HG03066 (cell line): Measurements from ENCODE around the gene LGALS7B.
"Not testable (repeated sequence)": the region's sequence is repeated elsewhere in the genome, so short reads cannot be mapped to it uniquely, and the experiment has no call there.

Source experiments
- ATAC-seq: cut with Tn5 transposase; IDR thresholded peaks from one replicate; pipeline ENCODE4 v1.9.1; 2021; ENCODE audit warnings: low read depth; ENCODE audit not compliant: unreplicated experiment

Gene LGALS7B

GRCh38 chr19:38788478-38789243 is at the start of gene LGALS7B:
Gene LGALS7B (plus strand): TSS chr19:38789200. CDS start chr19:38789227, 27 bp downstream.
- no peak for ATAC-seq

DNA sequence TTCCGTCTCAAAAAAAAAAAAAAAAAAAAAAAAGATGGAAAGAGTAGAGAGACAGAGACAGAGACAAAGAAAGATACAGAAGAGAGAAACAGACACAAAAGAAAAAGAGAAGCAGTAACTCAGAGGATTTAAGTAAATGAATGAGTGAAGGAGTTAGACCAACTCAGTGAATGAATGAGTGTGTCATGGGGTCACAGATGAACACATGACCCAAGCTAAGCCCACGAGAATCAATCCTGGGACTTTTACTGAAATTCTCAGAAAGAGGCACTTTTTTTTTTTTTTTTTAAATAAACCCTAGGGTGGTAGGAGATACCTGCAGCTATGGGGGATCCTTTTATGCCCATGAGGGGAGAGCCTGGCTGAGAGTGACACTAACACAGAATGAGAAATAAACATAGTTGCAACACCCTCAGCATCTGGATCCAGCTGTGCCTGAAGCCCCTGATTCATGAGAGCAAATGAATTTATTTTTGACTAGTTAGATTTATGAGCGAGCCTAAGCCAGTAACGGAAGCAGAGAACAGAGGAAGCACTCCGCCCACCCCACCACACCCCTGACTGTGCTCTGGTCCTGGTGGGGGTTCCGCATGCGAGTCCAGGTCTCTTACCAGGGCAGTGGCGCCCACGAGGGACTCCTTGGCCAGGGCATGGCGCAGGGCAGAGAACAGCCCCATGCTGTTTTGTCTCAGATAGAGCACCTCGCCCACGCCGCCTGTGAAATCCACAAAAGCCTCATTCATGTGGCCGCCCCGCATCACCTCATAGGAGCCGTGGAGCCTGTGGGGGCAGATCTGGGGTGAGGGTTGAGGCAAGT is 49.4 kb upstream of the LGALS7B start:
- no peak for ATAC-seq

DNA sequence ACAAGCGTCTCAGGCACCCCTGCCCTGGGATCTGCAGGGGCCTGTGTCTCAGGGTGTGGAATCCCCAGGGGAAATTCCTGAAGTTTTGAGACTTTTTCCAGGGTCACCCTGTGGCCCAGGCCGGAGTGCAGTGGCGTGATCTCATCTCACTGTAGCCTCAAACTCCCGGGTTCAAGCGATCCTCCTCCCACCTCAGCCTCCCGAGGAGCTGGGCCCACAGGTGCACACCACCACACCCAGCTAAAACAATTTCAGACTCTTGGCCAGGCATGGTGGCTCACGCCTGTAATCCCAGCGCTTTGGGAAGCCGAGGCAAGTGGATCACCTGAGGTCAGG is 48.8 kb upstream of the LGALS7B start:
- ATAC-seq: no peak

DNA sequence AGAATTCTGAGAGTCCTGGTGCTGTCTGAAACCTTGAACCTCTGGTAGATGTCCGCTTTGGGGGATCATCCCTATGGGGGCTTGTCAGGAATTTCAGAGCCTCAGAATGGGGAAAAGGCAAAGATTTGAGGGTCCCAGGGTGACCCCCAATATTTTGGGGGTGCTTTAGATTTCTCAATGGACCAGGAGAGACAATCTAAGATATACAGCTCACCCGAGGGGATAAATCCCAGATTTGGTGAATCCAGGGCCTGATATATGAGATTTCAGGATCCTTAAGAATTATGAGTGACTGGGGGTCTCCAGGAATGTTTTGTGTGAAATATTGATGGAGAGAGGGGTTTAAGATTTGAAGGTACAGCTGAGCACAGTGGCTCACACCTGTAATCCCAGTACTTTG is 48.1 kb upstream of the LGALS7B start:
- no peak for ATAC-seq

GRCh38 chr19:38741670-38742069 is 47.3 kb upstream of the LGALS7B start:
- no peak for ATAC-seq

DNA sequence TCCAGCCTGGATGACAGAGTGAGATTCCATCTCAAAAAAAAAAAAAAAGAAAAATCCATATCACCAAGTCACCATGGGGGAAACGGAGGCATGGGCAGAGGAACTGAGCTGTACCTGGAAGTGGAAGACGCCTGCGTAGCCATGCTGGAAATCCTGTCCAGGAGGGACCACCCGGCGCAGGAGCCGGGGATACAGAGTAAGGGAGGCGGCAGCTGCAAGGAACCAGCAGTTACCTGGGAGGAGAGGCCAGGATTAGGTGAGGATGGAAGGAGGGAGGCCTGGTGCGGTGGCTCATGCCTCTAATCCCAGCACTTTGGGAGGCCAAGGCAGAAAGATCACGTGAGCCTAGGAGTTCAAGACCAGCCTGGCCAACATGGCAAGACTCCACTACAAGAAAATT is 46.7 kb upstream of the LGALS7B start:
- no peak for ATAC-seq

DNA sequence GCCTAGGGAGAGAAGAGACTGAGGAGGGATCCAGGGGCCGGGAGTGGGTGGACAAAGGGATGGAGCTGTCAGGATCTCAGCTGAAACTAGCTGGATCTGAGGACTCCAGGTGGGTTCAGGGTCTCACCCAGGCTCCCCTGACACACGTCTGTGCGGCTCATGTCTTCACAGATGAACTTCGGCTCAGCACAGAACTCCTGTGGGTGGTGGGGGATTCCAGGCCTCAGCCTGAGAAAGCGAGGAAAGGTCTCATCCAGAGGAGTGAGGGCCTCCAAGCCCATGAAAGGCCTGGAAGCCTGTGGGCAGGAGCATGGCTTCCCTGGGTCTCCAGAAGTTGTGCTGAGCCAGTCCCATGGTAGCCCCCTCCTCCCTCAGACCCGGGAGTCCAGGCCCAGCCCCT is 46.1 kb upstream of the LGALS7B start:
- ATAC-seq: no peak

GRCh38 chr19:38743394-38744297 is 45.4 kb upstream of the LGALS7B start:
- ATAC-seq: no peak

- no peak for ATAC-seq
These were observed 44.7 kb upstream of the LGALS7B start, which contains the start of gene CAPN12 for GRCh38 chr19:38744298-38744681. Gene CAPN12 (minus strand): TSS chr19:38744474. CDS start chr19:38744165, 309 bp downstream.

DNA sequence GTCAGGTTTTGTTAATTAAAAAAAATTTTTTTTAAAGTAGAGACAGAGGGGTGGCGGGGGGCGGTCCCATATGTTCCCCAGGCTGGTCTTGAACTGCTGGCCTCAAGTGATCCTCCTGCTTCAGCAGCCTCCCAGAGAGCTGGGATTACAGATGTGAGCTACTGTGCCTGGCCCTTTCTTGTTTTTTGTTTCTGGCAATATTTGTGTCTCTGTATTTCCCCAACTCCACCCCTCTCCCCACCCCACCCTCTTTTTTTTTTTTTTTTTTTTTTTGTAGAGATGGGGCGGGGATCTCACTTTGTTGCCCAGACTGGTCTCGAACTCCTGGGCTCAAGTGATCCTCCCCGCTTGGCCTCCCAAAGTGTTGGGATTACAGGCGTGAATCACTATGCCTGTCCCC is 44.1 kb upstream of the LGALS7B start:
- no peak for ATAC-seq

DNA sequence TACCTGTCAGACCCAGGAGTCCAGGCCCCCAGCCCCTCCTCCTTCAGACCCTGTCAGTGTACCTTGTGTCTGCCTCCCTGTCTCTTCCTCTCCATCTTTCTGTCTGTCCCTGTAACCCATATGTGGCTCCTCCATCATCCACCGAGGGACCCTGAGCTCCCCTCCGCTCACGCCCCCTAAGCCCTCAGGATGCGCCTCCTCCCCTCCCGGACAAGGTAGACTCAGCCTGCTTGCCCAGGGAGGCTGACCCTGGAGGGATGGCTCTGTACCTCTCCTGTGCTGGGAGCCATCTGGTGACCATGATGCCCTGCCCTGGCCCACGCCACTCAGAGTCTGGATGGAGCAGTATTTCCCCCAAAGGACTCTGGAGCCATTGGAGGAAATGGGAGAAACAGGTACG is 43.7 kb upstream of the LGALS7B start:
- ATAC-seq: no peak

DNA sequence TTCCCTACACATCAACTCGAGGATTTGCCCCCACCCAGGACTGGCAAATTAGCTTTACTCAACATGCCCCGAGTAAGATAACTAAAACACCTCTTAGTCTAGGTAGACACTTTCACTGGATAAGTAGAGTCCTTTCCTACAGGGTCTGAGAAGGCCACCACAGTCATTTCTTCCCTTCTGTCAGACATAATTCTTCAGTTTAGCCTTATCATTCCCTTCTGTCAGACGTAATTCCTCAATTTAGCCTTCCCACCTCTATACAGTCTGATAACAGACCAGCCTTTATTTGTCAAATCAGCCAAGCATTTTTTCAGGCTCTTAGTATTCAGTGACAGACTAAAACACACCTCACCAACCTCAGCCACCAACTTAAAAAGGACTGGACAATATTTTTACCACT is 35.2 kb upstream of the LGALS7B start:
- ATAC-seq: not testable (repeated sequence)

DNA sequence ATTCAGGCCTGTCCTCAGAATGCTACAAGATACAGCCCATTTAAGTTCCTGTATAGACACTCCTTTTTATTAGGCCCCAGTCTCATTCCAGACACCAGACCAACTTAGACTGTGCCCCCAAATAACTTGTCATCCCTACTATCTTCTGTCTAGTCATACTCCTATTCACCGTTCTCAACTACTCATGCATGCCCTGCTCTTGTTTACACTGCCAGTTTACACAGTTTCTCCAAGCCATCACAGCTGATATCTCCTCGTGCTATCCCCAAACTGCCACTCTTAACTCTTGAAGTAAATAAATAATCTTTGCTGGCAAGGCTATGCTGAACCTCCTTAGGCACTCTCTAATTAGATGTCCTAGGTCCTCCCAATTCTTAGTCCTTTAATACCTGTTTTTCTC is 34.8 kb upstream of the LGALS7B start:
- not testable (repeated sequence) for ATAC-seq

DNA sequence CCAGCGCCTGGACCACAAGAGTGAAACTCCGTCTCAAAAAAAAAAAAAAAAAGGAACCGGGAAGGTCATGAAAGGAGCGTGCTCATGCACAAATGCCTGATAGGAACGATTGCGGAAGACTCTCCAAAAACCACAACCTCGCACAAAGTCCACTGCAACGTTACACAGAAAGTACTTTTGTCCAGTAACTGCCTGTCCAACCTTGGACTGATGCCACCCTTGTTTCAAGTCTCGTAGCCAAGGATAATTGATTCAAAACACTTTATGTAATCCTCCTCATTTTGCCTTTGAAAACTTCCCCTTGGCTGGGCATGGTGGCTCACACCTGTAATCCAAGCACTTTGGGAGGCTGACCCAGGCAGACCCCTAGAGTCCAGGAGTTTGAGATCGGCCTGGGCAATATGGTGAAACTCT is 29.4 kb upstream of the LGALS7B start:
- no peak for ATAC-seq

- not testable (repeated sequence) for ATAC-seq
These were observed 28.0 kb upstream of the LGALS7B start for GRCh38 chr19:38760805-38761517.

DNA sequence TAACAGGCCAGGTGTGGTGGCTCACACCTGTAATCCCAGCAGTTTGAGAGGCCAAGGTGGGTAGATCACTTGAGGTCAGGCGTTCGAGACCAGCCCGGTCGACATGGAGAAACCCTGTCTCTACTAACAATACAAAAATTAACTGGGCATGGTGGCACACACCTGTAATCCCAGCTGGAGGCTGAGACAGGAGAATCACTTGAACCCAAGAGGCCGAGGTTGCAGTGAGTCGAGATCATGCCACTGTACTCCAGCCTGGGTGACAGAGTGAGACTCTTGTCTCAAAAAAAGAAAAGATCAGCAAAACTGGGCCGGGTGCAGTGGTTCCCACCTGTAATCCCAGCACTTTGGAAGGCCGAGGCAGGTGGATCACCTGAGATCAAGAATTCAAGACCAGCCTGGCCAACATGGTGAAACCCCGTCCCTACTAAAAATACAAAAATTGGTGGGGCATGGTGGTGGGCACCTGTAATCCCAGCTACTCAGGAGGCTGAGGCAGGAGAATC is 27.1 kb upstream of the LGALS7B start:
- not testable (repeated sequence) for ATAC-seq

DNA sequence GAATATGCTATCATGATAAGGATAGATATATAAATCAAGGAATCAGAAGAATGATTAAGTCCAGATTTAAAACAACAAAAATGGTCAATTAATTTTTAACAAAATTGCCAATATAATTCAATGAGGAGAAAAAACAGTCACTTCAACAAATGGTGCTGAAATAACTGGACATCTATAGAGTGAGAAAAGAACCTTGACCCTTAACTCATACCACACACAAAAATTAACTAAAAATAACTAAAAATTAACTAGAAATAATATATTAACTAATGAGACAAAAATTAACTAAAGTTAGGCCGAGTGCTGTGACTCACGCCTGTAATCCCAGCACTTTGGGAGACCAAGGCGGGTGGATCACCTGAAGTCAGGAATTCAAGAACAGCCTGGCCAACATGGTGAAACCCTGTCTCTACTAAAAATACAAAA is 25.2 kb upstream of the LGALS7B start:
- ATAC-seq: no peak

DNA sequence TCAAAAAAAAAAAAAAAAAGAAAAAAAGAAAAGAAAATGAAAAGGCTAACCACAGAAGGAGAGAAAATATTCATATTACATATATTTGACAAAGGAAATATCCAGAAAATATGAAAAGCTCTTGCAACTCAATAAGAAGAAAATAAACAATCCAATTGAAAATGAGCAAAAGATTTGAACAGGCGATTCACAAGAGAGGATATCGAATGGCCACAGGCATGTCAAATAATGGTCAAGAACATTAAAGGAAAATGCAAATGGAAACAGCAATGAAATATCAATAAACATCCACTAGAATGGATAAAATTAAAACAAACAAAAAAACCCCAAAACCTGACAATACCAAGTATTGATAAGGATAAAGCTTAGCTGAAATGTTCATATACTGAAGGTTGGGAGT is 23.8 kb upstream of the LGALS7B start:
- ATAC-seq: no peak

DNA sequence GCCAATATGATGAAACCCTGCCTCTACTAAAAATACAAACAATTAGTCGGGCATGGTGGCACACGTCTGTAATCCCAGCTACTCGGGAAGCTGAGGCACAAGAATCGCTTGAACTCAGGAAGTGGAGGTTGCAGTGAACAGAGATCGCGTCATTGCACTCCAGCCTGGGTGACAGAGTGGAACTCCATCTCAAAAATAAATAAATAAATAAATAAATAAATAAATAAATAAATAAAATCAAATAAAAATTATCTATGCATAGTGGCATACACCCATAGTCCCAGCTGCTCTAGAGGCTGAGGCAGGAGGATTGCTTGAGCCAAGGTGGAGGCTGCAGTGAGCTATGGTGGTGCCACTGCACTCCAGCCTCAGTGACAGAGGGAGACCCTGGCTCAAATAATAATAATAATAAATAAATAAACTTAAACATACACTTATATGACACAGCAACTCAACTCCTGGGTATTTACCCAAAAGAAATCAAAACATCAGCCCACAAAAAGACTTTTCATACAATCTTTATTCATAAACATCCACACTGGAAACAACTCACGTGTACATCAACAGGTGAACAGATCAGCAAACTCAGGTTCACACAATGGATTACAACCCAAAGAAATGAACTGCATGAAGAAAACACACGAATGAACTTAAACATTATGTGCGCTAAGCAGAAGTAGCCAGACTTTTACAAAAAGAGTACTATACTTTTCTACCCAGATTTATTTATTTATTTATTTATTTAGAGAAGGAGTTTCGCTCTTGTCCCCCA is 22.5 kb upstream of the LGALS7B start:
- no peak for ATAC-seq
